K562 (cell line): Measurements from ENCODE around the gene CD300LG. TPM values are rescaled to one million over a fixed set of nuclear protein-coding genes. Genes with fewer than 3 reads are reported as not detected.
A peak's percentile ranks its signal among the peaks of the same experiment; 100 is the strongest.

Experiments used
- ATAC-seq: fragments of 200-7000 bp; cut with Tn5 transposase; 3 replicates; pipeline ENCODE4 v1.9.1; 2020; ENCODE audit warnings: moderate library complexity
- BruUV-seq: library from RNA; stranded (reverse); fragments of 400-500 nt; replicated peaks from 2 replicates; lab custom pipeline; 2021; lab: Mats Ljungman, UMichigan
- CTCF ChIA-PET: fragments of 300-600 bp; formaldehyde crosslinking; extraction: SDS; loops from one replicate; lab custom pipeline; 2021; ENCODE audit warnings: low intra/inter-chr PET ratio; lab: Yijun Ruan, JAX
- POLR2A ChIA-PET: fragments of 300-600, 350-650 bp; sonication (Branson Sonifier 250); formaldehyde crosslinking; extraction: SDS; loops from one replicate; lab custom pipeline; 2021; ENCODE audit warnings: antibody characterized with exemption, inconsistent platforms; lab: Yijun Ruan, JAX
- DNase-seq, 4 experiments: peaks; one replicate each; pipeline versions ENCODE4 v3.0.0 to v3.0.0-alpha.2; 2011 to 2018; ENCODE audit warnings: low spot score in 3 of 4, mixed read lengths in 3 of 4; ENCODE audit errors: extremely low read depth in 1 of 4
- FAIRE-seq: peaks from 2 replicates; lab custom pipeline; 2011; peaks lifted over from hg19 to GRCh38; lab: Jason Lieb, UNC
- H2AFZ ChIP-seq: 2 replicates; pipeline ENCODE4 v1.6.0; 2011; ENCODE audit warnings: low read depth, low read length, control low read depth, inconsistent platforms
- H3K27ac ChIP-seq: fragments of 200-600 bp; 3 replicates; pipeline ENCODE4 v1.8.0; 2011; ENCODE audit warnings: low read depth, mild to moderate bottlenecking, control low read depth, inconsistent platforms, low read length, moderate library complexity, mixed read lengths; ENCODE audit errors: extremely low read depth
- H3K27me3 ChIP-seq, 2 experiments: fragments of 300-600 bp in 1 of 2; 2 replicates in 1 of 2; 3 replicates in 1 of 2; pipeline versions ENCODE4 v1.6.0 to v1.8.0; 2011; ENCODE audit warnings: inconsistent platforms in 2 of 2, low read length in 2 of 2, mild to moderate bottlenecking in 1 of 2, mixed read lengths in 1 of 2, moderate library complexity in 1 of 2; ENCODE audit not compliant: control insufficient read depth in 2 of 2, insufficient read depth in 2 of 2
- H3K36me3 ChIP-seq: fragments of 300-600 bp; 3 replicates; pipeline ENCODE4 v1.8.0; 2011; ENCODE audit warnings: mild to moderate bottlenecking, low read length, inconsistent platforms; ENCODE audit not compliant: control insufficient read depth, insufficient read depth
- H3K4me1 ChIP-seq, 2 experiments: fragments of 200-600 bp in 1 of 2; replicated peaks in 1 of 2; 2 replicates in 1 of 2; 3 replicates in 1 of 2; pipeline versions ENCODE4 v1.5.1 to v1.8.0; 2011; ENCODE audit warnings: inconsistent platforms in 2 of 2, low read length in 2 of 2, mild to moderate bottlenecking in 1 of 2, mixed read lengths in 1 of 2, moderate library complexity in 1 of 2; ENCODE audit not compliant: control insufficient read depth in 2 of 2, insufficient read depth in 2 of 2
- H3K4me2 ChIP-seq: 2 replicates; pipeline ENCODE4 v1.6.1; 2011; ENCODE audit warnings: low read length, control low read depth, inconsistent platforms, mixed read lengths; ENCODE audit not compliant: insufficient read depth
- H3K4me3 ChIP-seq: fragments of 200-600 bp; sonication (generic), shearing (Covaris generic); 2 replicates; pipeline ENCODE4 v1.5.1; 2016; ENCODE audit warnings: control low read depth, inconsistent platforms
- H3K79me2 ChIP-seq: fragments of 200-600 bp; 3 replicates; pipeline ENCODE4 v1.8.0; 2011; ENCODE audit warnings: low read length, inconsistent platforms; ENCODE audit not compliant: control insufficient read depth, insufficient read depth
- H3K9ac ChIP-seq, 2 experiments: 2 replicates each; pipeline versions ENCODE4 v1.6.0 to v1.6.1; 2011; ENCODE audit warnings: low read depth in 2 of 2, low read length in 2 of 2, control low read depth in 1 of 2, inconsistent platforms in 1 of 2, mild to moderate bottlenecking in 1 of 2, mixed read lengths in 1 of 2; ENCODE audit not compliant: insufficient read depth in 1 of 2
- H3K9me1 ChIP-seq: one replicate; pipeline ENCODE4 v1.6.0; 2011; ENCODE audit warnings: inconsistent platforms, mild to moderate bottlenecking, low read length, moderate library complexity; ENCODE audit not compliant: control insufficient read depth, insufficient read depth
- H3K9me3 ChIP-seq: replicated peaks from 2 replicates; pipeline ENCODE4 v1.5.1; 2011; ENCODE audit warnings: low read depth, low read length, inconsistent platforms; ENCODE audit not compliant: control insufficient read depth, insufficient read depth
- H4K20me1 ChIP-seq: replicated peaks from 2 replicates; pipeline ENCODE4 v1.6.1; 2011; ENCODE audit warnings: low read length, inconsistent platforms, mixed read lengths; ENCODE audit not compliant: control insufficient read depth, insufficient read depth
- HDAC1 ChIP-seq, 2 experiments: fragments of 450-650 bp; IDR thresholded peaks; 2 replicates each; pipeline ENCODE4 v1.6.1; 2016 to 2017; ENCODE audit warnings: inconsistent platforms in 1 of 2, mild to moderate bottlenecking in 1 of 2, moderate library complexity in 1 of 2
- SP2 ChIP-seq: IDR thresholded peaks from 2 replicates; pipeline ENCODE4 v1.6.1; 2011; ENCODE audit warnings: mild to moderate bottlenecking, low read depth, low read length, moderate library complexity; ENCODE audit not compliant: poor library complexity, severe bottlenecking; ENCODE audit errors: extremely low read depth
- WGBS: fragments of 100-300 bp; shearing (Covaris generic); methylation state at CpG from one replicate; pipeline ENCODE4 v1.1.6; 2016; ENCODE audit warnings: low coverage, mixed read lengths; ENCODE audit not compliant: insufficient coverage; ENCODE audit errors: missing lambda C conversion rate; 5-methylcytosine and 5-hydroxymethylcytosine counted together
- in situ Hi-C: fragments of 300-500 bp; cut with MboI; formaldehyde crosslinking; loops from 4 replicates; pipeline ENCODE4 v1.15.0; 2018; ENCODE audit warnings: inconsistent platforms, mixed read lengths
- intact Hi-C: fragments of 100-400 bp; cut with micrococcal nuclease; formaldehyde crosslinking; loops from 2 replicates; pipeline ENCODE4 v1.14.2; 2022
- polyA plus RNA-seq, 8 experiments: library from polyadenylated mRNA; depleted of rRNA in 4 of 8; stranded (reverse) in 5 of 8; unstranded in 3 of 8; fragments of >200 nt; fragmentation: Nextera tagmentation in 2 of 8; fragmentation: Illumina TruSeq in 1 of 8; extraction: Ambion mirVana in 2 of 8; extraction: Trizol in 1 of 8; gene quantifications; 2 replicates each; pipeline versions ENCODE4 v1.2.1 to v1.2.3, GENCODE V29; 2011 to 2014; ENCODE audit warnings: inconsistent platforms in 1 of 8, missing spikeins in 1 of 8
- total RNA-seq, 7 experiments: library from RNA; depleted of rRNA in 6 of 7; stranded (reverse); fragments of >200 nt in 6 of 7; fragmentation: Illumina TruSeq in 2 of 7; extraction: Trizol in 2 of 7; gene quantifications; 2 replicates each; pipeline versions ENCODE4 v1.2.1 to v1.2.3, GENCODE V29; 2011 to 2021; ENCODE audit warnings: low replicate concordance in 1 of 7

CD300LG gene
- total and polyA plus RNA-seq, 9 of the 15 experiments (the other 6 are each of a cell fraction or from before 2014, with no cell fraction given), result not detected

DNA sequence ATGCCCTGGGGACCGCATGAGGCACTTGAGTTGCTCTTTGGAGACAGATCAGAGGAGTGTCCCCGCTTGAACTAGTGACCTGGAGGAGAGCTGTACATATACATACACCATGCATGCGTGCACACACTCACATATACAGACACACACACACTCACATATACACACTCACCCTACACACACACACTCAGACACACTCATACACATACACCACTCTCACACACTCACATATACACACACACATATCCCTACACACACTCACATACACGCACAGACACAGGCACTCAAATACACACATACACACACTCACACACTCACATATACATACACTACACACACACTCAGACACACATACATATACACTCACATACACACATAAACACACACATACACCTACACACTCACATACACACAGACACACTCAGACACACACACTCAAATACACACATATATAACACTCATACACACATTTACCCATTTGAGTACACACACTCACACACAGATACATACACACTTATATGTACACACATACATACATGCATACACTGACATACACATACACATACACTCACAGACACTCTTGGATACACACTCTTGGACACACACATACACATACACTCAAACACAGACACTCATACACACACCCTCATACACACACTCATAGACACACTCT is 65.8 kb downstream of the CD300LG start:
- intact Hi-C loops, result no loop called here
- no peaks in the 10 kb centered on the region for H3K79me2 ChIP-seq
- no peak overlapping the region for H3K4me2 ChIP-seq
- no peak for TF ChIP-seq SP2
- TF ChIP-seq HDAC1 (IDR thresholded peaks at IDR 0.05), result 0 out of 4 replicates have a peak, but pooled peaks of 1 of the 2 experiments have one; percentile 21
- POLR2A ChIA-PET, result no interaction called here
- no peaks in the 10 kb centered on the region for H3K9me1 ChIP-seq
- H3K27ac ChIP-seq, result no peak overlapping the region
- DNase-seq, result no peak
- in situ Hi-C loops, result no loop called here
- 0% methylated on average over 4 of the region's 4 CpGs for WGBS
- no peak overlapping the region for H3K4me3 ChIP-seq
- no TSS peak for BruUV-seq
- no peaks in the 10 kb centered on the region for H3K36me3 ChIP-seq
- no peak overlapping the region for H2AFZ ChIP-seq
- H3K9ac ChIP-seq, result no peak overlapping the region
- peaks cover 6% of the 10 kb centered on the region; the same call in 1 of the 2 replicates for H4K20me1 ChIP-seq
- peaks cover 19 to 64% of the 10 kb centered on the region in 2 experiments for H3K27me3 ChIP-seq
- no peaks in the 10 kb centered on the region for H3K9me3 ChIP-seq
- H3K4me1 ChIP-seq, result peaks cover 0 to 12% of the 10 kb centered on the region in 2 experiments; a peak in 3 of 5 replicates
- ATAC-seq, result no peak
- FAIRE-seq, result no peak
- CTCF ChIA-PET, result interaction anchor here (0.6 kb wide), 1 partner anchor 250 kb away, joined by 7 read pairs; no protein-coding TSS in a partner anchor

Other genes starting within 250 kb of the CD300LG start
Only the 7 nearest of the 12 such genes appear.
- not detected in 2 replicates for gene SOST, start 88.4 kb upstream of the CD300LG start, total RNA-seq (2014; rRNA removed)
- not detected in 2 replicates for gene SOST, start 88.4 kb upstream of the CD300LG start, total RNA-seq (2014; rRNA removed; fragmentation: Illumina TruSeq; extraction: Trizol)
- not detected in 2 replicates for gene SOST, start 88.4 kb upstream of the CD300LG start, total RNA-seq (2015; rRNA removed; fragmentation: Illumina TruSeq; extraction: Trizol)
- not detected in 2 replicates for gene SOST, start 88.4 kb upstream of the CD300LG start, total RNA-seq (2021)
- not detected in 2 replicates for gene SOST, start 88.4 kb upstream of the CD300LG start, polyA plus RNA-seq (2011; rRNA removed)
- gene SOST, start 88.4 kb upstream of the CD300LG start, polyA plus RNA-seq (2014; fragmentation: Illumina TruSeq; extraction: Trizol), result not detected in 2 replicates
- not detected for gene SOST, start 88.4 kb upstream of the CD300LG start, polyA plus RNA-seq (2014; fragmentation: Nextera tagmentation; extraction: Ambion mirVana)
- not detected in 2 replicates for gene SOST, start 88.4 kb upstream of the CD300LG start, polyA plus RNA-seq (2014; rRNA removed)
- gene DUSP3, start 68.2 kb upstream of the CD300LG start, total RNA-seq (2014; rRNA removed), result 9.4 and 13.2 TPM in 2 replicates
- 11.9 and 12.3 TPM in 2 replicates for gene DUSP3, start 68.2 kb upstream of the CD300LG start, total RNA-seq (2014; rRNA removed; fragmentation: Illumina TruSeq; extraction: Trizol)
- 13.3 and 15.4 TPM in 2 replicates for gene DUSP3, start 68.2 kb upstream of the CD300LG start, total RNA-seq (2015; rRNA removed; fragmentation: Illumina TruSeq; extraction: Trizol)
- gene DUSP3, start 68.2 kb upstream of the CD300LG start, total RNA-seq (2021), result 14.4 and 15.5 TPM in 2 replicates
- gene DUSP3, start 68.2 kb upstream of the CD300LG start, polyA plus RNA-seq (2011; rRNA removed), result 19.8 and 20.2 TPM in 2 replicates
- 13.2 and 13.6 TPM in 2 replicates for gene DUSP3, start 68.2 kb upstream of the CD300LG start, polyA plus RNA-seq (2014; fragmentation: Illumina TruSeq; extraction: Trizol)
- 1 to 10 TPM; 4.1 to 5.0 TPM for gene DUSP3, start 68.2 kb upstream of the CD300LG start, polyA plus RNA-seq (2014; fragmentation: Nextera tagmentation; extraction: Ambion mirVana)
- 11.9 and 13.1 TPM in 2 replicates for gene DUSP3, start 68.2 kb upstream of the CD300LG start, polyA plus RNA-seq (2014; rRNA removed)
- gene CFAP97D1, start 66.7 kb upstream of the CD300LG start, total RNA-seq (2014; rRNA removed), result not detected in 2 replicates
- not detected in 2 replicates for gene CFAP97D1, start 66.7 kb upstream of the CD300LG start, total RNA-seq (2014; rRNA removed; fragmentation: Illumina TruSeq; extraction: Trizol)
- gene CFAP97D1, start 66.7 kb upstream of the CD300LG start, total RNA-seq (2015; rRNA removed; fragmentation: Illumina TruSeq; extraction: Trizol), result not detected in 2 replicates
- gene CFAP97D1, start 66.7 kb upstream of the CD300LG start, total RNA-seq (2021), result not detected in 2 replicates
- not detected in 2 replicates for gene CFAP97D1, start 66.7 kb upstream of the CD300LG start, polyA plus RNA-seq (2011; rRNA removed)
- gene CFAP97D1, start 66.7 kb upstream of the CD300LG start, polyA plus RNA-seq (2014; fragmentation: Illumina TruSeq; extraction: Trizol), result not detected in 2 replicates
- gene CFAP97D1, start 66.7 kb upstream of the CD300LG start, polyA plus RNA-seq (2014; fragmentation: Nextera tagmentation; extraction: Ambion mirVana), result not detected
- gene CFAP97D1, start 66.7 kb upstream of the CD300LG start, polyA plus RNA-seq (2014; rRNA removed), result not detected in 2 replicates
- 6.0 and 10.4 TPM in 2 replicates for gene MPP3, start 14.0 kb upstream of the CD300LG start, total RNA-seq (2014; rRNA removed)
- gene MPP3, start 14.0 kb upstream of the CD300LG start, total RNA-seq (2014; rRNA removed; fragmentation: Illumina TruSeq; extraction: Trizol), result 3.1 TPM in 2 replicates
- gene MPP3, start 14.0 kb upstream of the CD300LG start, total RNA-seq (2015; rRNA removed; fragmentation: Illumina TruSeq; extraction: Trizol), result 2.2 and 2.9 TPM in 2 replicates
- 5.1 and 5.9 TPM in 2 replicates for gene MPP3, start 14.0 kb upstream of the CD300LG start, total RNA-seq (2021)
- 5.3 and 6.2 TPM in 2 replicates for gene MPP3, start 14.0 kb upstream of the CD300LG start, polyA plus RNA-seq (2011; rRNA removed)
- 4.1 and 4.5 TPM in 2 replicates for gene MPP3, start 14.0 kb upstream of the CD300LG start, polyA plus RNA-seq (2014; fragmentation: Illumina TruSeq; extraction: Trizol)
- 1 to 10 TPM in 1 of 2 experiments, under 1 TPM in 1; 0.41 to 1.1 TPM for gene MPP3, start 14.0 kb upstream of the CD300LG start, polyA plus RNA-seq (2014; fragmentation: Nextera tagmentation; extraction: Ambion mirVana)
- gene MPP3, start 14.0 kb upstream of the CD300LG start, polyA plus RNA-seq (2014; rRNA removed), result 5.3 and 5.4 TPM in 2 replicates
- 0.14 and 0.41 TPM in 2 replicates for gene MPP2, start 60.4 kb downstream of the CD300LG start, total RNA-seq (2014; rRNA removed)
- 0.35 and 0.44 TPM in 2 replicates for gene MPP2, start 60.4 kb downstream of the CD300LG start, total RNA-seq (2014; rRNA removed; fragmentation: Illumina TruSeq; extraction: Trizol)
- 0.26 and 0.33 TPM in 2 replicates for gene MPP2, start 60.4 kb downstream of the CD300LG start, total RNA-seq (2015; rRNA removed; fragmentation: Illumina TruSeq; extraction: Trizol)
- 0.45 and 0.53 TPM in 2 replicates for gene MPP2, start 60.4 kb downstream of the CD300LG start, total RNA-seq (2021)
- gene MPP2, start 60.4 kb downstream of the CD300LG start, polyA plus RNA-seq (2011; rRNA removed), result 1.0 and 1.2 TPM in 2 replicates
- 0.24 and 0.28 TPM in 2 replicates for gene MPP2, start 60.4 kb downstream of the CD300LG start, polyA plus RNA-seq (2014; fragmentation: Illumina TruSeq; extraction: Trizol)
- under 1 TPM; 0.04 TPM for gene MPP2, start 60.4 kb downstream of the CD300LG start, polyA plus RNA-seq (2014; fragmentation: Nextera tagmentation; extraction: Ambion mirVana)
- 0.12 and 0.39 TPM in 2 replicates for gene MPP2, start 60.4 kb downstream of the CD300LG start, polyA plus RNA-seq (2014; rRNA removed)
- gene PPY, start 95.3 kb downstream of the CD300LG start, total RNA-seq (2014; rRNA removed), result not detected in 2 replicates
- not detected in 2 replicates for gene PPY, start 95.3 kb downstream of the CD300LG start, total RNA-seq (2014; rRNA removed; fragmentation: Illumina TruSeq; extraction: Trizol)
- not detected in 2 replicates for gene PPY, start 95.3 kb downstream of the CD300LG start, total RNA-seq (2015; rRNA removed; fragmentation: Illumina TruSeq; extraction: Trizol)
- gene PPY, start 95.3 kb downstream of the CD300LG start, total RNA-seq (2021), result not detected in 2 replicates
- gene PPY, start 95.3 kb downstream of the CD300LG start, polyA plus RNA-seq (2011; rRNA removed), result not detected in 2 replicates
- gene PPY, start 95.3 kb downstream of the CD300LG start, polyA plus RNA-seq (2014; fragmentation: Illumina TruSeq; extraction: Trizol), result not detected in 2 replicates
- gene PPY, start 95.3 kb downstream of the CD300LG start, polyA plus RNA-seq (2014; fragmentation: Nextera tagmentation; extraction: Ambion mirVana), result not detected
- 1.9 TPM in 1 of 2 replicates, not detected in the other for gene PPY, start 95.3 kb downstream of the CD300LG start, polyA plus RNA-seq (2014; rRNA removed)
- gene PYY, start 106.8 kb downstream of the CD300LG start, total RNA-seq (2014; rRNA removed), result not detected in 2 replicates
- gene PYY, start 106.8 kb downstream of the CD300LG start, total RNA-seq (2014; rRNA removed; fragmentation: Illumina TruSeq; extraction: Trizol), result not detected in 2 replicates
- gene PYY, start 106.8 kb downstream of the CD300LG start, total RNA-seq (2015; rRNA removed; fragmentation: Illumina TruSeq; extraction: Trizol), result not detected in 2 replicates
- not detected in 2 replicates for gene PYY, start 106.8 kb downstream of the CD300LG start, total RNA-seq (2021)
- gene PYY, start 106.8 kb downstream of the CD300LG start, polyA plus RNA-seq (2011; rRNA removed), result 0.09 TPM in 1 of 2 replicates, not detected in the other
- not detected in 2 replicates for gene PYY, start 106.8 kb downstream of the CD300LG start, polyA plus RNA-seq (2014; fragmentation: Illumina TruSeq; extraction: Trizol)
- not detected for gene PYY, start 106.8 kb downstream of the CD300LG start, polyA plus RNA-seq (2014; fragmentation: Nextera tagmentation; extraction: Ambion mirVana)
- gene PYY, start 106.8 kb downstream of the CD300LG start, polyA plus RNA-seq (2014; rRNA removed), result not detected in 2 replicates